H9 (cell line): ENCODE results near the gene ARHGAP4. TPM values are rescaled to one million over a fixed set of nuclear protein-coding genes. Genes with fewer than 3 reads are reported as not detected.

Experiments
- DNase-seq: peaks from one replicate; pipeline ENCODE4 v3.0.0-alpha.2; 2017
- H2AFZ ChIP-seq: one replicate; pipeline ENCODE4 v1.6.1; 2013; ENCODE audit warnings: mild to moderate bottlenecking, low read length, control low read depth, moderate library complexity
- H2AK5ac ChIP-seq: 2 replicates; pipeline ENCODE4 v1.6.1; 2013; ENCODE audit warnings: low read length, control low read depth, mixed read lengths; ENCODE audit not compliant: insufficient read length
- H2BK120ac ChIP-seq: one replicate; pipeline ENCODE4 v1.6.1; 2013; ENCODE audit warnings: low read depth, mild to moderate bottlenecking, low read length, control low read depth, inconsistent platforms; ENCODE audit not compliant: poor library complexity, severe bottlenecking
- H2BK12ac ChIP-seq: 2 replicates; pipeline ENCODE4 v1.6.1; 2013; ENCODE audit warnings: low read length, control low read depth, mixed read lengths, low read depth; ENCODE audit not compliant: insufficient read length
- H2BK15ac ChIP-seq: 2 replicates; pipeline ENCODE4 v1.6.1; 2013; ENCODE audit warnings: low read depth, low read length, control low read depth
- H2BK20ac ChIP-seq: one replicate; pipeline ENCODE4 v1.6.1; 2013; ENCODE audit warnings: low read depth, mild to moderate bottlenecking, low read length, control low read depth, inconsistent platforms; ENCODE audit not compliant: poor library complexity, severe bottlenecking
- H2BK5ac ChIP-seq: 2 replicates; pipeline ENCODE4 v1.6.1; 2013; ENCODE audit warnings: low read length, control low read depth, mixed read lengths; ENCODE audit not compliant: insufficient read length
- H3K14ac ChIP-seq: 2 replicates; pipeline ENCODE4 v1.6.1; 2013; ENCODE audit warnings: low read length, control low read depth; ENCODE audit not compliant: insufficient read depth
- H3K18ac ChIP-seq: 2 replicates; pipeline ENCODE4 v1.6.1; 2013; ENCODE audit warnings: low read depth, mild to moderate bottlenecking, mixed read lengths, low read length, control low read depth; ENCODE audit not compliant: insufficient read length
- H3K23ac ChIP-seq: 2 replicates; pipeline ENCODE4 v1.6.1; 2013; ENCODE audit warnings: low read length, control low read depth, mixed read lengths, low read depth; ENCODE audit not compliant: insufficient read length
- H3K23me2 ChIP-seq: 2 replicates; pipeline ENCODE4 v1.6.1; 2013; ENCODE audit warnings: low read depth, mild to moderate bottlenecking, mixed read lengths, low read length, control low read depth; ENCODE audit not compliant: insufficient read length, poor library complexity, severe bottlenecking
- H3K27ac ChIP-seq: 2 replicates; pipeline ENCODE4 v1.5.1; 2013; ENCODE audit warnings: low read length, control low read depth, mixed read lengths, low read depth; ENCODE audit not compliant: insufficient read length
- H3K27me3 ChIP-seq: 2 replicates; pipeline ENCODE4 v1.6.1; 2013; ENCODE audit warnings: low read length, control low read depth, inconsistent platforms; ENCODE audit not compliant: insufficient read depth
- H3K4ac ChIP-seq: 2 replicates; pipeline ENCODE4 v1.6.1; 2013; ENCODE audit warnings: low read depth, mild to moderate bottlenecking, control low read depth, inconsistent platforms, low read length, moderate library complexity
- H3K4me1 ChIP-seq: 2 replicates; pipeline ENCODE4 v1.6.1; 2013; ENCODE audit warnings: low read length, control low read depth, inconsistent platforms; ENCODE audit not compliant: insufficient read depth
- H3K4me2 ChIP-seq: 2 replicates; pipeline ENCODE4 v1.6.1; 2013; ENCODE audit warnings: low read length, control low read depth, mixed read lengths; ENCODE audit not compliant: insufficient read length, insufficient read depth
- H3K56ac ChIP-seq: 2 replicates; pipeline ENCODE4 v1.6.1; 2013; ENCODE audit warnings: low read depth, mild to moderate bottlenecking, mixed read lengths, low read length, control low read depth; ENCODE audit not compliant: insufficient read length
- H3K79me1 ChIP-seq: 2 replicates; pipeline ENCODE4 v1.6.1; 2013; ENCODE audit warnings: low read depth, mild to moderate bottlenecking, moderate library complexity, low read length, control low read depth, inconsistent platforms; ENCODE audit not compliant: insufficient read depth, poor library complexity, severe bottlenecking
- H3K79me2 ChIP-seq: 2 replicates; pipeline ENCODE4 v1.6.1; 2013; ENCODE audit warnings: low read length, control low read depth, inconsistent platforms; ENCODE audit not compliant: insufficient read depth
- H3K9ac ChIP-seq: 2 replicates; pipeline ENCODE4 v1.6.1; 2013; ENCODE audit warnings: low read length, control low read depth, mixed read lengths; ENCODE audit not compliant: insufficient read length; ENCODE audit errors: extremely low read depth
- H3K9me3 ChIP-seq: one replicate; pipeline ENCODE4 v1.6.1; 2013; ENCODE audit warnings: low read depth, low read length, inconsistent platforms; ENCODE audit not compliant: control insufficient read depth
- H3T11ph ChIP-seq: one replicate; pipeline ENCODE4 v1.6.1; 2013; ENCODE audit warnings: mild to moderate bottlenecking, low read length, control low read depth, inconsistent platforms
- H4K20me1 ChIP-seq: one replicate; pipeline ENCODE4 v1.6.1; 2013; ENCODE audit not compliant: control insufficient read depth, insufficient read length, insufficient read depth
- H4K5ac ChIP-seq: 2 replicates; pipeline ENCODE4 v1.6.1; 2013; ENCODE audit warnings: low read depth, mild to moderate bottlenecking, mixed read lengths, low read length, control low read depth; ENCODE audit not compliant: insufficient read length
- H4K8ac ChIP-seq: replicated peaks from 2 replicates; pipeline ENCODE4 v1.6.1; 2013; ENCODE audit warnings: low read length, control low read depth, mixed read lengths, low read depth; ENCODE audit not compliant: insufficient read length
- H4K91ac ChIP-seq: 2 replicates; pipeline ENCODE4 v1.6.1; 2013; ENCODE audit warnings: low read depth, mild to moderate bottlenecking, moderate library complexity, mixed read lengths, low read length, control low read depth; ENCODE audit not compliant: insufficient read length
- H3K27ac Mint-ChIP-seq, 3 experiments: 2 replicates in 2 of 3; 3 replicates in 1 of 3; pipeline ENCODE4 v1.8.0; 2020 to 2021; ENCODE audit warnings: mixed read lengths in 3 of 3, mild to moderate bottlenecking in 1 of 3, moderate library complexity in 1 of 3
- H3K27me3 Mint-ChIP-seq: 2 replicates; pipeline ENCODE4 v1.8.0; 2021; ENCODE audit warnings: low read depth, mild to moderate bottlenecking, moderate library complexity, mixed read lengths
- H3K36me3 Mint-ChIP-seq, 3 experiments: 2 replicates in 2 of 3; 3 replicates in 1 of 3; pipeline ENCODE4 v1.8.0; 2020 to 2021; ENCODE audit warnings: low read depth in 3 of 3, mixed read lengths in 3 of 3; ENCODE audit not compliant: insufficient read depth in 1 of 3
- H3K4me1 Mint-ChIP-seq, 2 experiments: 2 replicates each; pipeline ENCODE4 v1.8.0; 2020; ENCODE audit warnings: mixed read lengths in 2 of 2
- H3K4me3 Mint-ChIP-seq, 2 experiments: 2 replicates in 1 of 2; 3 replicates in 1 of 2; pipeline ENCODE4 v1.8.0; 2020 to 2021; ENCODE audit warnings: mild to moderate bottlenecking in 2 of 2, mixed read lengths in 2 of 2, moderate library complexity in 1 of 2
- H3K9me3 Mint-ChIP-seq, 2 experiments: 2 replicates in 1 of 2; 3 replicates in 1 of 2; pipeline ENCODE4 v1.8.0; 2020; ENCODE audit warnings: mild to moderate bottlenecking in 2 of 2, mixed read lengths in 2 of 2, moderate library complexity in 1 of 2
- WGBS: extraction: QIAGEN DNeasy Blood & Tissue Kit; methylation state at CpG from one replicate; pipeline ENCODE4 v1.1.7; 2013; ENCODE audit warnings: missing lambda C conversion rate, low lambda C conversion rate, mixed read lengths; ENCODE audit not compliant: insufficient read length; ENCODE audit errors: extremely low coverage; 5-methylcytosine and 5-hydroxymethylcytosine counted together
- total RNA-seq: library from RNA; stranded (reverse); gene quantifications from 2 replicates; pipeline ENCODE4 v1.2.1, GENCODE V29; 2021
- TF ChIP-seq, protein P1 (sequence below): fragments of 200-600 bp; sonication (generic); conservative IDR thresholded peaks from 3 replicates; pipeline ENCODE4 v1.8.0; 2021; ENCODE audit warnings: antibody characterized with exemption, mild to moderate bottlenecking

ARHGAP4 gene
- total RNA-seq, 1 experiment from 2014 or later: 37.8 TPM

DNA sequence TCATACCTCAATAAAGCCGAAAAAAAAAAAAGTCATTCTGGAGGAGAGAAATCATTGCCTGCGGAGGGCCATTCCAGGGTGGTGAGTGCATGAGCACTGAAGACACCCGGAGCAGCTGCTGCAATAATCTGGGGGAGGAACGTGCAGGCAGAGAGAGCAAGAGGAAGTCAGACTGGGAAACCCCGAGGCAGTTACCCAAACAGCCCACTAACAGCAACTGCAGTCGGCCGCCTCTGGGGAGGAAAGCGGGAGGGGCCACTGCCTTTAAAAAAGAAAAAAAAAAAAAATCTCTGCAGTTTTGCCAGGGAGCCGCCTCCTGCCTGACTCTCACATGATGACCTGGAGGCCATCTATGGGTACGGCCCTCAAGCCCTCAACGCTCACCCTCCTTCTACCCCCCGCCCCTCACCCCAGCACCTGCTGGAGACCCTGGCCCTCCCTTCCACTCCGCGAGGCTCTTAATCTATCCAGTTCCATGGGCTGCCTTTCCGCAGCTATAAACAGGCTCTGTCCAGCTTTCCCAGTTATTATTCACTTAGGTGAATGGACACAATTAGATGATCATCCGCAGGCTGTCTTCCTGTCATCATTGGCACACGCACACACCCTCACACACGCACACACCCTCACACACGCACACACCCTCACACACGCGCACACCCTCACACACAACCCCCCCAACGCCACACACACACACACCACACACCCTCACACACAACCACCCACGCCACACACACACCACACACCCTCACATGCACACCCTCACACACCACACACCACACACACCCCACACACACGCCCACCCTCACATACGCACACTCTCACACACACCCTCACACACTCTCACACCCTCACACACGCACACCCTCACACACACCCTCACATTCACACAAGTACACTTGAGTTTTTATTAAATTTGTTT lies 25.0 kb downstream of the ARHGAP4 start:
- H3K27me3 Mint-ChIP-seq: peaks cover 4% of the 10 kb centered on the region; the same call in 1 of the 2 replicates
- H3T11ph ChIP-seq: no peak overlapping the region
- peak overlapping the region in 1 of 2 experiments; percentile 57; a peak in 2 of 5 replicates for H3K4me3 Mint-ChIP-seq
- no peaks in the 10 kb centered on the region for H3K79me2 ChIP-seq
- H3K9me3 ChIP-seq: peaks cover 13% of the 10 kb centered on the region
- no peak overlapping the region for H2AFZ ChIP-seq
- peaks cover 0 to 7% (median 3%) of the 10 kb centered on the region in 3 experiments; a peak in 3 of 7 replicates for H3K36me3 Mint-ChIP-seq
- H4K91ac ChIP-seq: no peak overlapping the region
- H3K27me3 ChIP-seq: no peaks in the 10 kb centered on the region
- no peaks in the 10 kb centered on the region for H3K23me2 ChIP-seq
- no peaks in the 10 kb centered on the region for H4K20me1 ChIP-seq
- H2AK5ac ChIP-seq: no peak overlapping the region
- no peaks in the 10 kb centered on the region for H3K4me1 ChIP-seq
- H3K4me2 ChIP-seq: no peak overlapping the region
- peak overlapping the region; percentile 84 for H3K18ac ChIP-seq
- no peak overlapping the region for H2BK15ac ChIP-seq
- H3K9me3 Mint-ChIP-seq: peaks cover 67 to 69% of the 10 kb centered on the region in 2 experiments
- no peak overlapping the region for H2BK5ac ChIP-seq
- TF ChIP-seq, protein P1, sequence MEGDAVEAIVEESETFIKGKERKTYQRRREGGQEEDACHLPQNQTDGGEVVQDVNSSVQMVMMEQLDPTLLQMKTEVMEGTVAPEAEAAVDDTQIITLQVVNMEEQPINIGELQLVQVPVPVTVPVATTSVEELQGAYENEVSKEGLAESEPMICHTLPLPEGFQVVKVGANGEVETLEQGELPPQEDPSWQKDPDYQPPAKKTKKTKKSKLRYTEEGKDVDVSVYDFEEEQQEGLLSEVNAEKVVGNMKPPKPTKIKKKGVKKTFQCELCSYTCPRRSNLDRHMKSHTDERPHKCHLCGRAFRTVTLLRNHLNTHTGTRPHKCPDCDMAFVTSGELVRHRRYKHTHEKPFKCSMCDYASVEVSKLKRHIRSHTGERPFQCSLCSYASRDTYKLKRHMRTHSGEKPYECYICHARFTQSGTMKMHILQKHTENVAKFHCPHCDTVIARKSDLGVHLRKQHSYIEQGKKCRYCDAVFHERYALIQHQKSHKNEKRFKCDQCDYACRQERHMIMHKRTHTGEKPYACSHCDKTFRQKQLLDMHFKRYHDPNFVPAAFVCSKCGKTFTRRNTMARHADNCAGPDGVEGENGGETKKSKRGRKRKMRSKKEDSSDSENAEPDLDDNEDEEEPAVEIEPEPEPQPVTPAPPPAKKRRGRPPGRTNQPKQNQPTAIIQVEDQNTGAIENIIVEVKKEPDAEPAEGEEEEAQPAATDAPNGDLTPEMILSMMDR: no peak
- H3K79me1 ChIP-seq: no peaks in the 10 kb centered on the region
- no peak overlapping the region for H3K23ac ChIP-seq
- no peak overlapping the region for H4K8ac ChIP-seq
- peaks cover 9 to 25% of the 10 kb centered on the region in 2 experiments for H3K4me1 Mint-ChIP-seq
- H2BK120ac ChIP-seq: no peak overlapping the region
- H2BK12ac ChIP-seq: no peak overlapping the region
- no peak overlapping the region for H3K4ac ChIP-seq
- no peak overlapping the region for H3K56ac ChIP-seq
- no peak overlapping the region for H3K9ac ChIP-seq
- no peak overlapping the region for H3K27ac ChIP-seq
- H3K14ac ChIP-seq: no peak overlapping the region; the same call in 1 of the 2 replicates
- no peak overlapping the region for H2BK20ac ChIP-seq
- H4K5ac ChIP-seq: no peak overlapping the region
- peak overlapping the region in 2 of 3 experiments; percentile 57 to 76; a peak in 3 of 7 replicates for H3K27ac Mint-ChIP-seq
- DNase-seq: peak; percentile 10
- WGBS: 100% methylated on average over 2 of the region's 26 CpGs
